Fibroblast of mammary gland (primary cell): ENCODE data around the gene RS1.
A peak's percentile ranks its signal among the peaks of the same experiment; 100 is the strongest.

Experiments
- DNase-seq: peaks from one replicate; pipeline ENCODE4 v3.0.0-alpha.2; 2010; ENCODE audit warnings: low read depth
- H3K4me3 ChIP-seq: 2 replicates; pipeline ENCODE4 v1.5.1; 2011; ENCODE audit warnings: low read depth, mild to moderate bottlenecking, low read length, moderate library complexity; ENCODE audit not compliant: control insufficient read depth
- CTCF ChIP-seq: conservative IDR thresholded peaks from 2 replicates; pipeline ENCODE4 v1.5.1; 2011; ENCODE audit warnings: low read depth, low read length, inconsistent platforms; ENCODE audit not compliant: control insufficient read depth, insufficient read depth

The RS1 gene

GRCh38 chrX:18701621-18702361 lies 29.9 kb upstream of the RS1 start:
- peak; percentile 9 for DNase-seq
- no peak for TF ChIP-seq CTCF
- H3K4me3 ChIP-seq, result no peak overlapping the region

GRCh38 chrX:18698737-18699650 lies 27.1 kb upstream of the RS1 start:
- H3K4me3 ChIP-seq, result no peak overlapping the region

GRCh38 chrX:18696653-18697052 lies 24.7 kb upstream of the RS1 start:
- TF ChIP-seq CTCF, result no peak
- no peak for DNase-seq
- no peak overlapping the region for H3K4me3 ChIP-seq

More at GRCh38 chrX:18698737-18699650, 27.1 kb upstream of the RS1 start:
- TF ChIP-seq CTCF, result no peak
- DNase-seq, result peak; percentile 10

GRCh38 chrX:18692541-18692940 lies 20.6 kb upstream of the RS1 start:
- TF ChIP-seq CTCF, result no peak

GRCh38 chrX:18691431-18691830 lies 19.5 kb upstream of the RS1 start:
- no peak overlapping the region for H3K4me3 ChIP-seq
- TF ChIP-seq CTCF, result no peak
- no peak for DNase-seq

More at GRCh38 chrX:18692541-18692940, 20.6 kb upstream of the RS1 start:
- no peak for DNase-seq
- no peak overlapping the region for H3K4me3 ChIP-seq

- DNase-seq, result no peak
- TF ChIP-seq CTCF, result no peak
Observed at GRCh38 chrX:18687856-18688495, 16.1 kb upstream of the RS1 start.

More at GRCh38 chrX:18687856-18688495, 16.1 kb upstream of the RS1 start:
- H3K4me3 ChIP-seq, result no peak overlapping the region
